ENCODE results near the gene LTBP2. TPM values are rescaled to one million over a fixed set of nuclear protein-coding genes. Genes with fewer than 3 reads are reported as not detected.
A peak's percentile ranks its signal among the peaks of the same experiment; 100 is the strongest.

LTBP2 gene
- total and polyA plus RNA-seq, 3 donors from 2014 or later = 19.6 to 45.3 (median 23.3) TPM

DNA sequence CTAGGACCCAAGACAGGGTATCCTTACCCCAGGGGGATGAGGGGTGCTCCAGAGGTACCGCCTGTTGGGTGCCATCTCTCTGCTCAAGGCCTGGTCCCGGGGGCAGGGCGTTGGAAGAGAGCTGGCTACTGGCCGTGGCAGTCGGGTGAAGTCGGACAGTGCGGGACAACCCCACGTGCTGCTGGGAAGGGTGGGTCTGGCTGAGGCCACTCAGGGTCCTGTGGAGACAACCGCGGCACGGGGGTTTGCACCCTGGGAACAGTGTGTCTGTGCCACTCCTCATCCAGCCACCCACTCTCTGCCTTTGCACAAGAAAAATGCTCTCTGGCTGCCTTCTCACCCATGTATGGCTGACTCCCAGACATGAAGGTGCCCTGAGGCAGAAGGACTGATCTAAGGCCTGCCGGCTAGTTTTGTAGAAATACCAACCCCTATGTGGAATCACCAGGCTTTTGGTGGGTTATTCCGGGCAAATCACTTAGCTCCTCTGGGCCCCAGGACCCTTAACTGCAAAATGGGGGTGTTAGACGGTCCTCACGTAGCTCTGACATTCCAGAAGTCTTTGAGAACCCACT is 56.5 kb downstream of the LTBP2 start:
- Histone ChIP-seq H3K4me3 (no peak overlapping the region), H3K9me3 (no peaks in the 10 kb centered on the region), H3K4me1 (no peaks in the 10 kb centered on the region), H3K27ac (no peak overlapping the region), H3K27me3 (no peaks in the 10 kb centered on the region), H3K36me3 (ENCODE audit: low read depth, missing control alignments) (no peaks in the 10 kb centered on the region)
- TF ChIP-seq, protein P1, sequence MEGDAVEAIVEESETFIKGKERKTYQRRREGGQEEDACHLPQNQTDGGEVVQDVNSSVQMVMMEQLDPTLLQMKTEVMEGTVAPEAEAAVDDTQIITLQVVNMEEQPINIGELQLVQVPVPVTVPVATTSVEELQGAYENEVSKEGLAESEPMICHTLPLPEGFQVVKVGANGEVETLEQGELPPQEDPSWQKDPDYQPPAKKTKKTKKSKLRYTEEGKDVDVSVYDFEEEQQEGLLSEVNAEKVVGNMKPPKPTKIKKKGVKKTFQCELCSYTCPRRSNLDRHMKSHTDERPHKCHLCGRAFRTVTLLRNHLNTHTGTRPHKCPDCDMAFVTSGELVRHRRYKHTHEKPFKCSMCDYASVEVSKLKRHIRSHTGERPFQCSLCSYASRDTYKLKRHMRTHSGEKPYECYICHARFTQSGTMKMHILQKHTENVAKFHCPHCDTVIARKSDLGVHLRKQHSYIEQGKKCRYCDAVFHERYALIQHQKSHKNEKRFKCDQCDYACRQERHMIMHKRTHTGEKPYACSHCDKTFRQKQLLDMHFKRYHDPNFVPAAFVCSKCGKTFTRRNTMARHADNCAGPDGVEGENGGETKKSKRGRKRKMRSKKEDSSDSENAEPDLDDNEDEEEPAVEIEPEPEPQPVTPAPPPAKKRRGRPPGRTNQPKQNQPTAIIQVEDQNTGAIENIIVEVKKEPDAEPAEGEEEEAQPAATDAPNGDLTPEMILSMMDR (IDR thresholded peaks at IDR 0.05) = no peak
- TF ChIP-seq POLR2A (IDR thresholded peaks at IDR 0.05) = no peak
- intact Hi-C loops (cut with DNase I; ENCODE audit: low total_unique reads) = no loop called here
- DNase-seq = no peak
- WGBS, 2 donors = 91 to 97% methylated on average over 13 to 15 of the region's 15 CpGs

DNA sequence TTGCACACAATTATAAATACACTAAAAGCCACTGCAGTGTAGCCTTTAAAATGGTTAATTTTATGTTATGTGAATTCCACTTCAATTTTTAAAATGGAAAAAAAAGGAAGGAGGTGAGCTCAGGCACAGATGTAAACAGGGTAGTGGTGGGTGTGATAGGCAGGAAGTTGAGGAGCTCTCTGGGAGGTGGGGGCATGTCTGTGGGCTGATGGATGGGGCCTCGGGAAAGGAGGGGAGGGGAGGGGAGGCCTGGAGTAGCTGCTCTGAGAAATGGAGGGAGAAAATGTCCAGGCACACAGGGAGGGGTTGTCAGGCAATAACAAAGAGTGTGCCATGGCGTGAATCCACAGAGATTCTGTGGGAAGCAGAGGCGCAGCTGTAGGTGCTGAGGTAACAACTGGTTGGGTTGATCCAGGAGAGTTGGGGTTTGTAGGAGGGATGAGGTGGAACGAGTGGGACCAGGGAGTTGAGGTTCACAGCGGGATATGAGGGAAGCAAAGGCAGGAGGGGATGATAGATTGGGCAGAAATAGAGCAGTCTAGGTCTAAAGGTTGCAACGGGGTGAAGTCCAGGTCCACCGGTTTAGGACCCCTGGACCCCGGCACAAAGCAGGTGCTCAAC is 57.2 kb downstream of the LTBP2 start:
- intact Hi-C loops (cut with DNase I; ENCODE audit: low total_unique reads) = no loop called here

DNA sequence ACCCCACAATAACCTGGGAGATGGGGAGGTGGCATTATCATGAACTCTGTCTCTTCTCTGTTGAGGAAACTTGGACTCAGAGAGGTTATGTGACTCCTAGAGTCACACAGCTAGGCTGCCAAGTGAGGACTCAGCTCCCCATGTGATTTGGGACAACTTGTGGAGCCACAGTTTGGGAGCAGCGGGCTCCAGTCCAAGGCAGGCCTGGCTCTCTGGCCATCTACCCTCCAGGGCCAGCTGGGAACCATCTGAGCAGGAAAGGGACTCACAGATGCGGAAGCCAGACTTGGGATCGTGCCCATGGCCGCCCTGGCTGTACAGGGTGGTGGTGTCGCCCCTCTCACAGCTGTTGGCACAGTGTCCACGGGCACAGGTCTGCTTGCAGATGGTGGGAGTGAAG is 59.4 kb downstream of the LTBP2 start:
- DNase-seq = peak; percentile 24
- H3K4me1 ChIP-seq = no peaks in the 10 kb centered on the region
- no peak for TF ChIP-seq POLR2A (IDR thresholded peaks at IDR 0.05)
- TF ChIP-seq, protein P1 (IDR thresholded peaks at IDR 0.05) = no peak
- WGBS, 2 donors = 60 to 75% methylated on average over 2 to 6 of the region's 6 CpGs
- H3K9me3 ChIP-seq = no peaks in the 10 kb centered on the region
- intact Hi-C loops (cut with DNase I; ENCODE audit: low total_unique reads) = no loop called here
- H3K4me3 ChIP-seq = no peak overlapping the region
- no peaks in the 10 kb centered on the region for H3K27me3 ChIP-seq
- no peaks in the 10 kb centered on the region for H3K36me3 ChIP-seq (ENCODE audit: low read depth, missing control alignments)
- no peak overlapping the region for H3K27ac ChIP-seq

More for the DNA sequence above, 57.2 kb downstream of the LTBP2 start:
- DNase-seq = no peak
- no peak overlapping the region for H3K27ac ChIP-seq
- H3K36me3 ChIP-seq (ENCODE audit: low read depth, missing control alignments) = no peaks in the 10 kb centered on the region
- H3K4me3 ChIP-seq = no peak overlapping the region
- WGBS, 2 donors = 82 to 91% methylated on average over 8 of the region's 8 CpGs
- TF ChIP-seq, protein P1 (IDR thresholded peaks at IDR 0.05) = no peak
- TF ChIP-seq POLR2A (IDR thresholded peaks at IDR 0.05) = no peak
- H3K9me3 ChIP-seq = no peaks in the 10 kb centered on the region
- H3K27me3 ChIP-seq = no peaks in the 10 kb centered on the region
- H3K4me1 ChIP-seq = no peaks in the 10 kb centered on the region

DNA sequence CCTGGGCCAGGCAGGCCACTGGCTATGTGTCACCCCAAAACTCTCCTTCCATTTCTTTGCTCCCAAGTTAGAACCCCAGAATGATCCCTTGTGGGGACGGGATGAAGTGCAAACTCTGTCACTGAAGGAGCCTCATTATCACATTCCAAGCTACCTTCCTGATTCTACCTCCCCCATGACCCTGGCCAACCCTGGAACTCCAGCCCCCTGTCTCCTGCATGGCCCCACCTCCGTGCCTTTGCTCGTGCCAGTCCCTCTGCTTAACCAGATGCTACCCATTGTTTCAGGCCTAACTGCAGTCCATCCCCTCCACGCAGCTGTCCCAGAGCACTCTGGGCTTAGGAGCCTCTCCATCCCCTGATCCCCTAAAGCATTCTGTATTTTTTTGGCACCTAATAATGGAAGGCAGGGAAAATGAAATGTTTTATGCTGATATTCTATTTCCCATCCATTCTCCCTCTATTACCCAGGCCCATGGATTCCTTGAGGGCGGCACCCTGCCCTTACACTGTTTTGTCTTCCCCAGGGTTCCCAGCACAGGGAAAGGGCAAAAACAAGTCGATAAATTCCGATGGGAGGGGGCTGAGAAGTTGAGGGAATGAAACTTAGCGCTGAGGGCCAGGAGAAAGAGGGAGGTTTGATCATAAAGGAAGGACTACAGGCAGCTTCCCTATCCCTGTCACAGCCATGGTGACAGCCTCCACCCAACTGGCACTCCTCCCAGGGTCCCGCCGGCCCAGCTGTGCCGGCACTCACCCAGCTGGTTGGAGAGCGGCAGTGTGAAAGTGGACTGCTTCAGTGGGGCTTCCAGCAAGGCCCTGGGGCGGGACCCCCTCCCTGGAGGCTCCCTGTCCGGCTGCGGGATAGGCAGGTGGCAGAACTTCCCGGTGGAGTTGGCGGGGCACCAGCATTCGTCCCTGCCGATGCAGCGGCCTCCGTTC is 60.3 kb downstream of the LTBP2 start:
- intact Hi-C loops (cut with DNase I; ENCODE audit: low total_unique reads) = no loop called here
- TF ChIP-seq, protein P1 (IDR thresholded peaks at IDR 0.05) = no peak
- TF ChIP-seq POLR2A (IDR thresholded peaks at IDR 0.05) = no peak
- Histone ChIP-seq H3K9me3 (no peaks in the 10 kb centered on the region), H3K4me3 (no peak overlapping the region), H3K36me3 (ENCODE audit: low read depth, missing control alignments) (no peaks in the 10 kb centered on the region), H3K27me3 (no peaks in the 10 kb centered on the region), H3K4me1 (no peaks in the 10 kb centered on the region), H3K27ac (no peak overlapping the region)
- WGBS, 2 donors = 55 to 69% methylated on average over 13 to 21 of the region's 21 CpGs
- DNase-seq = no peak

Data from testis (tissue), 3 donors.